ENCODE measurements around the gene S100A12.

DNA sequence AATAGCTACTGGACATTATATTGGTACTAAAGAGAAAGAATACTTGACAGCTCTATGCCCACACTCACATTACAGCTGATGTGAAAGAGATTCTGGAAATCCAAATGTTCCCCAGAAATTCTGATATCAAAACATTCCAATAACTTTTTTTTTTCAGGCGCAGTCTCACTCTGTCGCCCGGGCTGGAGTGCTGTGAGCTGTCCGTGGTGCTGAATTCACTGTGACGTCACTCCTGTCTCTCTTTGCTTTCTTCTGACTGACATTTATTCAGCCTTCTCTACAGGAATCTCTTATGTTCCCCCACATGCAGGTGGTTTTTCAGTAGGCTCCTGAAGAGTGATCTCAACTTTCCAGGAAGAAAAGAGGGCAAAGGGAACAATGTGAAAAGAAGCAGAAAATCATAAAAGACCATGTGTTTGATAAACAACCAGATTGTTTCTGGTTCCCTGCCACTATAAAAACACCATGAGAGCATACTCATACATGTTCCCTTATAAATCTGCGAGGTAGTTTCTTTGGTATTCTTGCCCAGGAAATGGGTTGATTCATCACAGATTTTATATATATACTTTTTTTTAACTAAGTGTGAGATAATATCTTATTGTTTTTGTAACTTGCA, 47.1 kb upstream of the S100A12 start:
- TF ChIP-seq, protein P1, sequence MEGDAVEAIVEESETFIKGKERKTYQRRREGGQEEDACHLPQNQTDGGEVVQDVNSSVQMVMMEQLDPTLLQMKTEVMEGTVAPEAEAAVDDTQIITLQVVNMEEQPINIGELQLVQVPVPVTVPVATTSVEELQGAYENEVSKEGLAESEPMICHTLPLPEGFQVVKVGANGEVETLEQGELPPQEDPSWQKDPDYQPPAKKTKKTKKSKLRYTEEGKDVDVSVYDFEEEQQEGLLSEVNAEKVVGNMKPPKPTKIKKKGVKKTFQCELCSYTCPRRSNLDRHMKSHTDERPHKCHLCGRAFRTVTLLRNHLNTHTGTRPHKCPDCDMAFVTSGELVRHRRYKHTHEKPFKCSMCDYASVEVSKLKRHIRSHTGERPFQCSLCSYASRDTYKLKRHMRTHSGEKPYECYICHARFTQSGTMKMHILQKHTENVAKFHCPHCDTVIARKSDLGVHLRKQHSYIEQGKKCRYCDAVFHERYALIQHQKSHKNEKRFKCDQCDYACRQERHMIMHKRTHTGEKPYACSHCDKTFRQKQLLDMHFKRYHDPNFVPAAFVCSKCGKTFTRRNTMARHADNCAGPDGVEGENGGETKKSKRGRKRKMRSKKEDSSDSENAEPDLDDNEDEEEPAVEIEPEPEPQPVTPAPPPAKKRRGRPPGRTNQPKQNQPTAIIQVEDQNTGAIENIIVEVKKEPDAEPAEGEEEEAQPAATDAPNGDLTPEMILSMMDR (conservative IDR thresholded peaks at IDR 0.05; ENCODE audit: low read depth, low read length): no peak
- no peak for TF ChIP-seq EZH2 (IDR thresholded peaks at IDR 0.05; ENCODE audit: low read length, unreplicated experiment)
